NCI-H748 (cell line): ENCODE measurements around the gene RPL6.

Source experiments
- DNase-seq: peaks from one replicate; lab custom pipeline; 2025; ENCODE audit not compliant: unreplicated experiment; lab: John Stamatoyannopoulos, UW

RPL6 gene

GRCh38 chr12:112380663-112381405 lies 28.6 kb downstream of the RPL6 start:
- DNase-seq, result peak; percentile 59

DNA sequence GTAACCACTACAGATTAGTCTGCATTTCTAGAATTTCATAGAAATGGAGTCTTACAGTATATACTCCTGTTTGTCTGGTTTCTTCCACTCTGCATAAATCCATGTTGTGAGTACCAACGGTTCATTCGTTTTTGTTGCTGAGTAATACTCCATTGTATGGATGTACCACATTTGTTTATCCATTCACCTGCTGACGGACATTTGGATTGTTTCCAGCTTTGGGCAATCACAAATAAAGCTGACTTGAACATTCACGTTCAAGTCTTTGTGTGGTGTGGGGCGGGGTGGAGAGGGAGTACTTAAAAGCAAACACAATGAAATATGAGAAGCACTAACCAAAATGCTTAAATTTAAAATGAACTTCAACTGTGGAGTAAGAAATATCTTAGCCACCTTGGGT lies 34.3 kb downstream of the RPL6 start:
- DNase-seq, result peak; percentile 74

DNA sequence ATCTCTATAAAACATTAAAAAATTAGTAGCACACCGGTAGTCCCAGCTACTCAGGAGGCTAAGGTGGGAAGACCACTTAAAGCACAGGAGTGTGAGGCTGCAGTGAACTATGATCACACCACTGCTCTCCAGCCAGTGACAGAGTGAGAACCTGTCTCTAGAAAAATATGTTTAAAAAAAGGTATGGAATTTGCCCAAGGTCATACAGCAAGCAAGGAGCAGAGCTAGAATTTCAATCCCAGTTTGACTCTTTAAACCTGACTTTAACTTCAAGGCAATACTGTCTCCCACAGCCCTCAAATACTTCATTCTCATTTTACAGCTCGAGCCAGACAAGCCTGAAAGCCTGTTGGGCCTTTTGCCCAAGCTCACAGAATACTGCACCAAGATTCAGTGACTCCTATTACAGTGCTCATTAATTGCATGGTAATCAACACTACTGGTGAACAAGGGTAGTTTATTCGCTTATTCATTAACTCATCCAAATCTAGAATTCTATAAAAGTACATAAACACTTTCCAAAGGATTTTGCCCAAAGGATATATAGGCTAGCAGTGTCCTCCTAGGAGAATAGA lies 35.2 kb downstream of the RPL6 start:
- no peak for DNase-seq

DNA sequence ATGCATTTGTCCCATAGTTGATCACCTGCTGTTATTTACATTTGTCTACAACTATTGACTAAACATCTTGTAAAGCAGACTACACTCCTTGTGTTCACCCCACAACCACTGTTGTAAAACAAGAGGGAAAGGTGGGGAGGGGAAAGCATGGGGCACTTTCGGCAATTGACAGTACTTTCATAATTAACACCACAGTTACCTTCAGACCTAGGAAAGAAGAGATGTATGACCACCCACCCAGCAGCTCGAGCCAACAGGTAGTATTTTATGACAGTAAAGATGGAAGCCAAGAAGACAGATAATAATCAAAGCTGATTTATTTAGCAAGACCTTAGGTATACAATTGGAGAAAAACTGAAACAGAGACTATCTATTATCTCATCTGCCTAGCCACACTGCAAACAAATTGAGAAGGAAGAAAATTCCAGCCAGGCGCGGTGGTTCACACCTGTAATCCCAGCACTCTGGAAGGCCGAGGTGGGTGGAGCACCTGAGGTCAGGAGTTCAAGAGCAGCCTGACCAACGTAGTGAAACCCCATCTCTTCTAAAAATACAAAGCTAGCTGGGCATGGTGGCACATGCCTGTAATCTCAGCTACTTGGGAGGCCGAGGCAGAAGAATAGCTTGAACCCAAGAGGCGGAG lies 38.4 kb downstream of the RPL6 start:
- DNase-seq, result peak; percentile 16

GRCh38 chr12:112370199-112370598 lies 39.2 kb downstream of the RPL6 start:
- DNase-seq, result no peak

- DNase-seq, result no peak
Observed at GRCh38 chr12:112368856-112369255, 40.5 kb downstream of the RPL6 start.

DNA sequence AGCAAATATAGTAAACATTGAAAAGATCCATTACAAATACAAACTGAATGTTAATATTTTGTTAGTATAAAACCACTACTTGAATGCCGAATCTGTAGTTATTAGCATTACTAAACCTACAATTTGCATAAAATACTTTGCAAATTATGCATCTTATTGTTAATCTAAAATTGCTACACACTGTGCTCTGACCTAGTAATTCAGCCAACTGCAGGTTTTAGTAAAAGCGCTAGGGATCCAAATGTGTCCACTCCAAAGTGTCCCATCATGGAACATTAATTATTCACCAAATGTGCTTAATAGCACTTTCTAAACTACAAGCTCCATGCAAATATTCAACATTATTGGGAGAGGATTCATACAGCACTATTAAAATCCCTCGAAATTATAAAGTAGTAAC lies 41.4 kb downstream of the RPL6 start:
- no peak for DNase-seq

GRCh38 chr12:112362310-112362709 lies 47.1 kb downstream of the RPL6 start:
- DNase-seq, result no peak

DNA sequence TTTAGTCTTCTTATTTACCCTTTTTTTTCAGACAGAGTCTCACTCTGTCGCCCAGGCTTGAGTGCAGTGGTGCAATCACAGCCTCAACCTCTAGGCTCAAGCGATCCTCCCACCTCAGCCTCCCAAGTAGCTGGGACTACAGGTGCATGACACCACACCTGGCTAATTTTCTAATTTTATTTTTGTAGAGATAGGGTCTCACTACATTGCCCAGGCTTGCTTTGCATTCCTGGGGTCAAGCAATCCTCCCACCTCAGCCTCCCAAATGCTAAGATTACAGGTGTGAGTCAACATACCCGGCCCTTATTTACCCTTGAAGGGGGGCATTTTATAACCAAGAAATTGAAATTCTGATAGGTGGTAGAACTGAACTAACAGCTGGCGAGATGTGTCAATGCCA lies 48.1 kb downstream of the RPL6 start:
- DNase-seq, result no peak

- DNase-seq, result no peak
Observed at GRCh38 chr12:112359290-112359689, 50.1 kb downstream of the RPL6 start.

DNA sequence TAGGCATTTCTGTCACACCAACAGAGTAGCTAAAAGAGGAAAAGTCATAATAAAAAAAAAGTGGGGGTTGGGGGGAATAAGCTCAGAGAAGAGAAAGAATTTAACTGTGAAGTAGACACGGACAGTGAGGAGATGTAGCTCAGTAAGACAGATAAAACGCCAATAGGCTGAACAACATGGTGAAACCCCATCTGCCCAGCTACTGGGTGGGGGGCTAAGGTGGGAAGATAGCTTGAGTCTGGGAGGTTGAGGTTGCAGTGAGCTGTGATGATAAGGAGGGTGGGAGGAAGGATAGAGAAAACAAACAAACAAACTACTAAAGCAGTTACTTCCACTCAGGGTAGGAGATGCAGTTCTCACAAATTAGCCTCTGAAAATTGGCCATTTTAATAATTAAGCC lies 52.2 kb downstream of the RPL6 start:
- no peak for DNase-seq
